Stimulated activated CD8-positive, alpha-beta memory T cell treated with anti-CD3 and anti-CD28 coated beads, Interleukin-7, amount 100 ng/mL, for 48 hours (primary cell): Measurements from ENCODE around the gene LYRM7.
"Not testable (repeated sequence)": the region's sequence is repeated elsewhere in the genome, so short reads cannot be mapped to it uniquely, and the experiment has no call there.

Experiments used
- DNase-seq, 2 donors: peaks; one replicate each; pipeline ENCODE4 v3.0.0-alpha.2; 2020; ENCODE audit warnings: low read depth in 1 of 2; ENCODE audit errors: extremely low read depth in 1 of 2

The LYRM7 gene

GRCh38 chr5:131170540-131171275 lies at the start of gene LYRM7:
Gene LYRM7 (plus strand): TSS chr5:131170944. CDS start chr5:131171021, 77 bp downstream.
- peak; percentile 87 to 96 for DNase-seq

GRCh38 chr5:131127244-131127643 lies 43.5 kb upstream of the LYRM7 start:
- DNase-seq, result not testable (repeated sequence)

GRCh38 chr5:131129306-131129705 lies 41.4 kb upstream of the LYRM7 start:
- no peak for DNase-seq

- not testable (repeated sequence) for DNase-seq
These were observed 37.7 kb upstream of the LYRM7 start for GRCh38 chr5:131133091-131133490.

GRCh38 chr5:131138406-131138805 lies 32.3 kb upstream of the LYRM7 start:
- DNase-seq, result not testable (repeated sequence)

- DNase-seq, result no peak
These were observed 31.4 kb upstream of the LYRM7 start for GRCh38 chr5:131139321-131139720.

GRCh38 chr5:131142970-131143617 lies 27.6 kb upstream of the LYRM7 start:
- no peak for DNase-seq

- DNase-seq, result no peak
These were observed 23.5 kb upstream of the LYRM7 start for GRCh38 chr5:131147258-131147657.

GRCh38 chr5:131148835-131149234 lies 21.9 kb upstream of the LYRM7 start:
- DNase-seq, result no peak

GRCh38 chr5:131150408-131150807 lies 20.3 kb upstream of the LYRM7 start:
- DNase-seq, result no peak

- no peak for DNase-seq
These were observed 19.5 kb upstream of the LYRM7 start for GRCh38 chr5:131151216-131151615.

GRCh38 chr5:131156385-131156784 lies 14.4 kb upstream of the LYRM7 start:
- DNase-seq, result no peak

GRCh38 chr5:131156957-131157356 lies 13.8 kb upstream of the LYRM7 start:
- no peak for DNase-seq

- DNase-seq, result no peak
These were observed 10.6 kb upstream of the LYRM7 start for GRCh38 chr5:131160134-131160533.

GRCh38 chr5:131163276-131164119 lies 7.2 kb upstream of the LYRM7 start:
- DNase-seq, result no peak

GRCh38 chr5:131164191-131165118 lies 6.3 kb upstream of the LYRM7 start:
- peak; percentile 46 to 49 for DNase-seq

- DNase-seq, result peak; percentile 86 to 90
These were observed 5.5 kb upstream of the LYRM7 start, which contains the start of gene HINT1 for GRCh38 chr5:131165119-131165727. Gene HINT1 (minus strand): TSS chr5:131165256. CDS start chr5:131165205, 51 bp downstream.

GRCh38 chr5:131167615-131168014 lies 3.1 kb upstream of the LYRM7 start:
- no peak for DNase-seq

- no peak for DNase-seq
These were observed 769 bp upstream of the LYRM7 start for GRCh38 chr5:131169810-131170539.
